DLD1 (cell line): ENCODE measurements around the gene LRRC15.

ENCODE experiments used
- in situ Hi-C: cut with HindIII; loops from 2 replicates; pipeline ENCODE4 v1.10.0; 2017; ENCODE audit warnings: low sequenced_read_pairs

Gene LRRC15

DNA sequence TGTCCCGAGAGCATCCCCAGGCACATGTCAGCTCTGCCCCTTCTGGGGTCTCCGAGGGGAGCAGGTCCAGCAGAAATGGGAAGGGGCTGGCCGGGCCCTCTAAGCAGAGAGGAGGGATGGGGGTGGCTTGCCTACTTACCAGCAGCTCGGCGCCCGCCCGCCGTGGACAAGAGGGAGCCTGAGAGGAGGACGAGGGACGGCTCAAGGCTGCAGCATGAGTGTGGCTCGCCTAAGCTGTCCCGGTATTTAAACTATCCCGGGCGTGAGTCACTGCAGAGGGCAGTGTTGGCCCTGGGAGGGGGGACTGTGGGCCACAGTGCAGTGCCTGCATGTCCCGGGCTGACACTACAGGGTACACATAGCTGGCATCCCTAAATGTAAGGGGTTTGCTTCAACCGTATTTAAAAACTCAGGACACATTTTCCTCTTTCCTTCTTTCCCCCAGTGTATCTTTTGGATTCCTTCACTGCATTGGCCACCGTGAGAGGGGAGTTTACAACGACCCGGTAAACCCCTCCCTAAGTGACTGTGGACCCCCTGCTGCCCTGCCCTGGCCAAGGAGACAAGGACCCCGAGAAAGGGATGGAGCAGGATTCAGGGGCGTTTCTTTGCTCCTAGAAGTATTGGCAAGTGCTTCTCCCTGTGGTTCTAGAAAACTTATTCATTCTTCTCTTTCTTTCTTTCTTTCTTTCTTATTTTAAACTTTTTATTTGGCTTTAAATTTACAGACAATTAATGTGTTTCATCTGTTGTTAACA lies at the start of gene LRRC15:
LRRC15 (minus strand) TSS at position 222 of the 758 bp plus-strand sequence. CDS start 8,700 bp downstream, outside the sequence.
- in situ Hi-C loops = no loop called here

DNA sequence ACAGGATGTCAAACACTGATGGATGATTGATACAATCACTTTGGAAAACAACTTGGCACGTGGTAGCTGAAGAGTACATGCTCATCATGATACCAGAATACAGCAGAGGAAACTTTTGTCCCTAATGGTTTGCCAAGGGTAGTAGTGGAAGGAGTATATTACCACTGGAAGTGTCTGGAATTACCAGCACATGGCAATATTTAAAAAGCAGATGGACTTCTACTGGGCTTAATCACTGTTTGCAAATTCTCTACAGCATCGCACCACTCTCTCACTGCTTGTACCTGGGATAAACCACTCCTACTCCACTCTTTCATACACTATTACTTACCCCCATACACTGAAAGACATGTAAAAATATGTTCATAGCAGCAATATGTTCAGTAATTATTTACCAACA lies 49.1 kb upstream of the LRRC15 start:
- in situ Hi-C loops = no loop called here

DNA sequence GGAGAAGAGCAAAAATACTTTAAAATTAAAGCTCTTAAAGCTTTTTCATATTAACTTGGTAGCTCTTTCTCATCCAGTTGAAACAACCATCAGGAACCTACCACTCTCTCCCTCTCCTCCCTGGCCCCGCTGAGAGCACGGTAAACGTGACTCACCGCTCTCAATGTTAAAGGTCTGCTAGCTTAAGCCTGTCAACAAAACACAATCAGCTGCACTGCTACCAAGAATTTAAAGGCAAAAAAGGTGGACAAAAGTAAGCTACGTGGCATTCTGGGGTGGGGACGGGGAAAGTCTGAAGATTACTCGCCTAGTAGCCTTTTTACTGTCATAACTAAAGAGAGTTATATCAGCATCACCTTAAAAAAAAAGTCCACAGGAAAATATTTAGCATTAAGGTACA lies 37.9 kb upstream of the LRRC15 start:
- in situ Hi-C loops = loop anchor here (5.0 kb wide), 1 partner anchor 75 kb away; no protein-coding TSS in a partner anchor

GRCh38 chr3:194405766-194406165 lies 36.2 kb upstream of the LRRC15 start:
- in situ Hi-C loops = loop anchor here (5.0 kb wide), 1 partner anchor 73 kb away; no protein-coding TSS in a partner anchor

DNA sequence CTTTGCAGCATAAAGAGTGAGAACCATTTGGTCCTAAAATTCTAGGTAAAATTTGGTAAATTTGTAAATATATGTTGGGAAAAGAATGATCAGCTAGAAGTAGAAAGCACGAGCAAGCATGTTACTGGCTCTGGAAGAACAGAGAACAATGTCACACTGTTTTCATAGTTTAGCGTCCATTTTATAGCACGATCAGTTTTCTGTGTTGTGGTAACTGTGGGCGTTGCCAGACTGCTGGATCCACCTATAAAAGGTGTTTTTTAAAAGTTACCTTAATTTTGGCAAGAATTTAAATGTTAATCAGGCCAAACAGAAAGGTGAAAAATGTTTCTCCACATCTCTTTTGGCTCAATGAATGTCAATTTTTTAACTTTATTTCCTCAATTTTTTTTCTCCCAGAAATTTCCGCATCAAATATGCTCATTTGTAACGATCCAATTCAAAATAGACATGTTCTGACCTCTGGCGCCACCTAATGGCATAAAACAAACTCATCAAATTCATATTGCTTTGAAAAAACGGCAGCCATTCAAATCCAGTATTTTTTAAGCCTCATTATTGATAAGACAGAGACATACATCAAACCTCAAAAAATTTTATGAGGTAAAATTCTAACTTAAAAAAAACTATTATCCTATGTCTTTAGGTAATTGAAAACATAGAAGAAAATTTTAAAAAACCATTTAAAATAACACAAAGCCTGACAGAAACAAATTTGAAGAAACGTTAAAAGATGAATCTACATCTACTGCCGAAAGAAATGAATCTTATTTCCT lies 35.0 kb upstream of the LRRC15 start:
- in situ Hi-C loops = loop anchor here (5.0 kb wide), 1 partner anchor 72 kb away; no protein-coding TSS in a partner anchor

GRCh38 chr3:194401868-194402329 lies 32.4 kb upstream of the LRRC15 start:
- in situ Hi-C loops = no loop called here

GRCh38 chr3:194401346-194401745 lies 31.8 kb upstream of the LRRC15 start:
- in situ Hi-C loops = no loop called here

GRCh38 chr3:194399874-194400411 lies 30.4 kb upstream of the LRRC15 start:
- in situ Hi-C loops = no loop called here

DNA sequence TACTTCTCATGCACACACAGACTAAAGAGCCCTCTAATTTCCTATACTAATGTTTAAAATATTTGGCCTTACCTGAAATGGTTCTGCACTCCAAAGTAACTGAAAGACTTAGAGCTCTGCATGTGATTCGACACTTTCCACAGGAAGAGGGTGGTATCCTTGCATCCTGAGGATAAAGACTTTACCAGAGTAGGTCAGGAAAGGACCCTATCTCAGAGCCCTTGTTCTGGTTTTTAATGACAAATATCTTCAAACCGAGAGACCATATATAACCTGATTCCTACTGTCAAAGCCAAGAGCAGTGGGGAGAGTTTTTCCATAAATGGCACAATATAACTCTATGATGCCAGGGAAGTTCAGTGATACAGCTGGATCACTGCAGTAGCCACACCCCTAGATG lies 29.6 kb upstream of the LRRC15 start, which contains the start of gene GP5:
GP5 (minus strand) TSS at position 101 of the 400 bp plus-strand sequence. CDS start 984 bp downstream, outside the sequence.
- in situ Hi-C loops = no loop called here

DNA sequence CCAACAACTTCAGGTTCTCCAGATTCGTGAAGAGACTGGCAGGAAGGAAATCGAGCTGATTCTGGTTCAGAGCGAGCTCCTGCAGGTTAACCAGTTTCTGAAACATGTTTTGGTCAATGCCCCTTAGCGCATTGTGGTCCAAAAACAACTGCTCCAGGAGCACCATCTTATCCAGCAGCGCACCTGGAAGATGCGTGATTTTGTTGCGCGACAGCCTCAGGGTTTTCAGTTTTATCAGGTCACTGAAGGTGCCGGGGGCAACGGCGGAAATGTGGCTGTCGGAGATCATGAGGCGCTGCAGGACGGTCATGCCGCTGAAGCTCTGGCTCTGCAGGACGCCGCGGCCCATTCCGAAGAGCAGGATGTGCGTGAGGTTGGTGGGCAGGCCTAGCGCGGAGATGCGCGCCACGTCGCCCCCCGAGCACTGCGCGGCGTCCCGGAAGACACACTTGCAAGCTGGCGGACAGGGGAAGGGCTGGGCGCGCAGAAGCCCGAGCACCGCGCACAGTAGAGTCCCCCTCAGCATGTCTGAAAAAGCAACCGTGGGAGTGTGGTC lies 28.3 kb upstream of the LRRC15 start:
- in situ Hi-C loops = no loop called here

DNA sequence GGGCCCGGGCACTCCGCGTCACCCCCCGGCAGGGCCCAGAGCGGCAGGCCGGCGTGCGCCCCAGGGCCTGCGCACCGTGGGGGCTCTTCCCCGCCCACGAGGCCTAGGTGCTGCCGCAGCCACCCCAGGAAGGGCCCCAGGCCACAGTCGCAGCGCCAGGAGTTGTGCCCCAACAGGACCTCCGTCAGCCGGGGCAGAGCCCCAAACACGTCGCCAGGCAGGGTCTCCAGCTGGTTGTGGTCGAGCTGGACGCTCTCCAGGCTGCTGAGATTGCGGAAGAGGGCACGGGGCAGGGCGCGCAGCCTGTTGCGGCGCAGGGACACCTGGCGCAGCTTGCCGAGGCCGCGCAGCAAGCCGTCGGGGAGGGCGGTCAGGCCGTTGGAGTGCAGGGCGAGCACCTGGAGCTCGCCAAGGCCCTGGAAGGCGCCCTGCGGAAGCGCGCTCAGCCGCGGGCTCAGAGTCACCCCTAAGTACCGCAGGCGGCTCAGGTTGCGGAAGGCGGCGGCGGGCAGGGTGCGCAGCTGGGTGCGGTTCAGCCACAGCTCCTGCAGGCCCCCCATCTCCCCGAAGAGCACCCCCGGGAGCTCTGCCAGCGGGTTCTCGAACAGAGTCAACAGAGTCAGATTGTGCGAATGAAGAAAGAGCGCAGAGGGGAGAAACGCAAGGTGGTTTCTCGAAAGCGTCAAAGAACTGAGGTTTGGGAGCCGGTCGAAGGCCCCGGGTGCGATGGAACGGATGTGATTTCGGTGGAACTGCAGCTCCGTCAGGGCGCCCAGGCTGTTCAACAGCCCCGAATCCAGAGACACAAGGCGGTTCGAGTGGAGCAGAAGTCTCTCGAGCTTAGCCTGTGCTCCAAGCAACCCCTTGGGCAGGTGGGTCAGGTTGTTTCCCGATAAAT lies 27.6 kb upstream of the LRRC15 start:
- in situ Hi-C loops = no loop called here

DNA sequence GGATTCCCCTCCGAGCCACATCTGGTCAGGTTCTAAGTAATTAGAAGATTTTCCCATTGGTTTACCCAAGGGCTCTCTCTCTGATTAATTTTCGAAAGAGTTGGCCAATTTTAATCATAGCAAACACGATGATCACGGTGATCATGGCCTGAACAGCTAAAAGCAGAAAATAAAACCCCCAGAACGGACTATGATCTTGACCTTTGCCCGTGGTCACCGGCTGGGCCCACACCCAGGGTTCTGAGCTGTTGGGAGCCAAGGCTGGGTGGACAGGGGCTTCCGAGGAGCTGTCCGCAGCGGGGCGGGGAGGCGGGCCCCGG lies 27.0 kb upstream of the LRRC15 start:
- in situ Hi-C loops = no loop called here

DNA sequence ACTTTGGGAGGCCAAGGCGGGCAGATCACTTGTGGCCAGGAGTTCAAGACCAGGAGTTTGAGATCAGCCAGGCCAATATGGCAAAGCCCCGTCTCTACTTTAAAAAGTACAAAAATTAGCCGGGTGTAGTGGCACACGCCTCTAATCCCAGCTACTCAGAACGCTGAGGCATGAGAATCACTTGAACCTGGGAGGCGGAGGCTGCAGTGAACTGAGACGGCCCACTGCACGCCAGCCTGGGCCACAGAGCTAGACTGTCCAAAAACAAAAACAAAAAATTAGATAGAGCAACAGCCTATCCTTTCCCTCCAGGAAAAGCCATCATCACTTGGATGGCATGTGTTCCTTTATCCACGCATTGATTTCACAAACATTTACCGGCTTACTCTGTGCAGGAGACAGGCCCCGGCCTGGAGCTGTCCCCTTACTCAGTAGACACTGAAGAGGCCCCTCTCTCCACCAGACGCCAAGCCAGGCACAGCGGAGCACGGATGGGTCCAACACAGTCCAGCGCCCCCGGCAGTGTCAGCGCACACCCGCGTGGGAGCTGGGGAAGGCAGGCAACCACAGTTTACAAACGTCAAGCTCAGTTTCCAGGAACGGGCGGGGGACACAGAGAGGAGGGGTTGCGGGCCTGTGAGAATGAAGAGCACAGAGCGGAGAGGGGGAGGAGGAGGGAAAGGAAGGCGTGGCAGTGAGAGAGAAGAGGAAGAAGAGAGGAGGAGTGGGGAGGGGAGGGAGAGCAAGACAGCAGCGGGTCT lies 26.4 kb upstream of the LRRC15 start:
- in situ Hi-C loops = no loop called here

GRCh38 chr3:194395212-194395611 lies 25.7 kb upstream of the LRRC15 start:
- in situ Hi-C loops = no loop called here

GRCh38 chr3:194392576-194392975 lies 23.0 kb upstream of the LRRC15 start:
- in situ Hi-C loops = no loop called here

DNA sequence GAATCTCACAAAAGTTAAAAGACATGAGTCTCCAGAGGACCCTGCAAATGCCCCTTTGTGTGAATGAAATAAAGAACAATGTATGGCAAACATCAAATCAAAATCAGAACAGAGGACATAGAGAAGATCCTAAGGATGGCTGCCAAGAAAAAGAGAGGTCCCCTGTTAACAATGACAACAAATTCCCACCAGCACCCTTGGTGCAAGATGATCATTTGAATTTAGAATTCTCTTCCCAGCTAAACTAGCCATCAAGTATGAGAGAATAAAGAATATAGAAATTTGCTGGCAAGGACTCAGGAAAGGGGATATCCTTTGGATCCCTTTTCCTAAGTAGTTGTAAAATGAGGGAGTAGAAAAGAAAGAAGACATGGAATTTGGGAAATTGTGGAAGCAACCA lies 21.3 kb upstream of the LRRC15 start:
- in situ Hi-C loops = no loop called here

GRCh38 chr3:194389269-194389668 lies 19.7 kb upstream of the LRRC15 start:
- in situ Hi-C loops = no loop called here

GRCh38 chr3:194387926-194388418 lies 18.4 kb upstream of the LRRC15 start:
- in situ Hi-C loops = no loop called here

GRCh38 chr3:194387276-194387675 lies 17.7 kb upstream of the LRRC15 start:
- in situ Hi-C loops = no loop called here
